Kidney (tissue), 14 donors: ENCODE data around the gene MRLN. TPM values are rescaled to one million over a fixed set of nuclear protein-coding genes. Genes with fewer than 3 reads are reported as not detected.
"Not testable (repeated sequence)": the region's sequence is repeated elsewhere in the genome, so short reads cannot be mapped to it uniquely, and the experiment has no call there.

Experiments used
- DNase-seq, 5 donors: peaks; one replicate each; pipeline ENCODE4 v3.0.0-alpha.2; 2013 to 2020
- FAIRE-seq: peaks from 2 replicates; lab custom pipeline; 2012; peaks lifted over from hg19 to GRCh38; lab: Jason Lieb, UNC
- H3K27ac ChIP-seq, 2 donors: one replicate each; pipeline ENCODE4 v1.7.0; 2013; ENCODE audit warnings: low read depth in 2 of 2, low read length in 2 of 2, inconsistent platforms in 1 of 2
- H3K27me3 ChIP-seq: one replicate; pipeline ENCODE4 v1.7.1; 2013; ENCODE audit warnings: low read length, inconsistent platforms; ENCODE audit not compliant: control insufficient read depth, insufficient read depth
- H3K36me3 ChIP-seq, 3 donors: one replicate each; pipeline versions ENCODE4 v1.7.0 to v1.7.1; 2013; ENCODE audit warnings: low read length in 3 of 3, control low read depth in 1 of 3, inconsistent platforms in 1 of 3; ENCODE audit not compliant: insufficient read depth in 3 of 3, control insufficient read depth in 2 of 3
- H3K4me1 ChIP-seq, 3 donors: one replicate each; pipeline versions ENCODE4 v1.7.0 to v1.7.1; 2013; ENCODE audit warnings: low read length in 3 of 3, inconsistent platforms in 1 of 3, low read depth in 1 of 3; ENCODE audit not compliant: control insufficient read depth in 2 of 3, insufficient read depth in 2 of 3
- H3K4me3 ChIP-seq, 3 donors: one replicate each; pipeline versions ENCODE4 v1.7.0 to v1.8.1; 2013; ENCODE audit warnings: low read length in 3 of 3, control low read depth in 1 of 3, inconsistent platforms in 1 of 3
- H3K9ac ChIP-seq, 3 donors: one replicate each; pipeline versions ENCODE4 v1.7.0 to v1.7.1; 2013; ENCODE audit warnings: low read length in 3 of 3, control low read depth in 1 of 3, inconsistent platforms in 1 of 3
- H3K9me3 ChIP-seq, 3 donors: one replicate each; pipeline versions ENCODE4 v1.7.0 to v1.7.1; 2013; ENCODE audit warnings: low read length in 3 of 3, control low read depth in 1 of 3, inconsistent platforms in 1 of 3; ENCODE audit not compliant: control insufficient read depth in 2 of 3, insufficient read depth in 1 of 3
- CTCF ChIP-seq: IDR thresholded peaks from 3 replicates; pipeline ENCODE4 v1.5.1; 2012; ENCODE audit warnings: mild to moderate bottlenecking, moderate library complexity, borderline replicate concordance; ENCODE audit not compliant: insufficient read depth; ENCODE audit errors: extremely low read depth
- intact Hi-C: fragments of 100-400 bp; cut with DNase I; formaldehyde crosslinking; loops from one replicate; pipeline ENCODE4 v1.11.1; 2022
- polyA plus RNA-seq: library from polyadenylated mRNA; stranded (reverse); fragments of 350-450 nt; fragmentation: Illumina TruSeq; extraction: RNeasy Lipid Tissue Mini Kit (QIAGEN cat#74804); gene quantifications from one replicate; pipeline ENCODE4 v1.2.3, GENCODE V29; 2014; ENCODE audit warnings: low read depth, low replicate concordance; ENCODE audit not compliant: insufficient read depth
- total RNA-seq: library from RNA; stranded (reverse); fragmentation: NEBNext Ultra II Directional; extraction: Animal tissue kit (Norgen Biotek cat#: 25700); gene quantifications from one replicate; pipeline ENCODE4 v1.2.1, GENCODE V29; 2021
- donor health status: control.
- donor health status: control.
- donor health status: control.
- donor health status: control.
- donor health status: control.
- donor health status: DM: yes; HTN: yes; CAD: no.
- donor health status: Normal renal cell carcinoma (clear cell type).

The MRLN gene
- total and polyA plus RNA-seq, 2 donors from 2014 or later: 24.3 TPM; not detected in 1

- no peak for FAIRE-seq
- Histone ChIP-seq H3K27me3 (no peaks in the 10 kb centered on the region), H3K27ac (peak overlapping the region in 1 of 2 donors; percentile 37), H3K9me3 (no peaks in the 10 kb centered on the region), H3K36me3 (no peaks in the 10 kb centered on the region), H3K9ac (no peak overlapping the region), H3K4me1 (peaks cover 2 to 15% (median 3%) of the 10 kb centered on the region in 3 donors), H3K4me3 (no peak overlapping the region)
- intact Hi-C loops: no loop called here
- DNase-seq: no peak
- TF ChIP-seq CTCF: no peak
Measured at GRCh38 chr10:59745163-59745650, 8.0 kb downstream of the MRLN start.

- H3K36me3 ChIP-seq, H3K9me3 ChIP-seq, FAIRE-seq, H3K27ac ChIP-seq, H3K9ac ChIP-seq, DNase-seq, H3K27me3 ChIP-seq, H3K4me3 ChIP-seq, intact Hi-C loops: not testable (repeated sequence)
- peaks cover 2 to 15% (median 3%) of the 10 kb centered on the region in 3 donors for H3K4me1 ChIP-seq
Measured at GRCh38 chr10:59744762-59745161, 8.5 kb downstream of the MRLN start.

DNA sequence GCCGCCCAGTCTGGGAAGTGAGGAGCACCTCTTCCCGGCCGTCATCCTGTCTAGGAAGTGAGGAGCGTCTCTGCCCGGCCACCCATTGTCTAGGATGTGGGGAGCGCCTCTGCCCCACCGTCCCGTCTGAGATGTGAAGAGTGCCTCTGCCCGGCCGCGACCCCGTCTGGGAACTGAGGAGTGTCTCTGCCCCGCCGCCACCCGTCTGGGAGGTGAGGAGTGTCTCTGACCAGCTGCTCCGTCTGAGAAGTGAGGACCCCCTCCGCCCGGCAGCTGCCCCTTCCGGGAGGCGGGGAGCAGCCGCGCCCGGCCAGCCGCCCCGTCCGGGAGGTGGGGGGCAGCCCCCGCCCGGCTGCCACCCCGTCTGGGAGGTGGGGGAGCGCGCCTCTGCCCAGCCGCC is 9.1 kb downstream of the MRLN start:
- DNase-seq, H3K27me3 ChIP-seq, H3K4me3 ChIP-seq, intact Hi-C loops, H3K9me3 ChIP-seq, FAIRE-seq, H3K4me1 ChIP-seq, H3K27ac ChIP-seq, H3K36me3 ChIP-seq, H3K9ac ChIP-seq: not testable (repeated sequence)

DNA sequence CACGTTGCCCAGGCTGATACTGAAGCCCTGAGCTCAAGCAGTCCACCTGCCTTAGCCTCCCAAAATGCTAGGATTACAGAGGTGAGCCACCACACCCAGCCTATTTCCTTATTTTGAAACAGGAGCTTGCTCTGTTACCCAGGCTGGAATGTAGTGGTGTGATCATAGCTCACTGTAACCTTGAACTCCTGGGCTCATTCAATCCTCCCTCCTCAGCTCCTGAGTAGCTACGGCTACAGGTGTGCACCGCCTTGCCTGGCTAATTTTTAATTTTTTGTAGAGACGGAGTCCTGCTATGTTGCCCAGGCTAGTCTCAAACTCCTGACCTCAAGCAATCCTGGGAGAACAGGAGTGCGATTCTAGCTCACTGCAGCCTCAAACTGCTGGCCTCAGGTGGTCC is 11.7 kb downstream of the MRLN start:
- H3K27me3 ChIP-seq: no peaks in the 10 kb centered on the region
- no peaks in the 10 kb centered on the region for H3K4me1 ChIP-seq
- FAIRE-seq: no peak
- no peak for TF ChIP-seq CTCF
- DNase-seq: no peak
- H3K9ac ChIP-seq: no peak overlapping the region
- no peak overlapping the region for H3K4me3 ChIP-seq
- intact Hi-C loops: no loop called here
- no peaks in the 10 kb centered on the region for H3K9me3 ChIP-seq
- no peak overlapping the region for H3K27ac ChIP-seq
- no peaks in the 10 kb centered on the region for H3K36me3 ChIP-seq
